PC-9 (cell line): ENCODE data around the gene JAK1.

Experiments
- EZH2 ChIP-seq: fragments of 200-600 bp; sonication (generic); IDR thresholded peaks from 2 replicates; pipeline ENCODE4 v1.8.0; 2017; ENCODE audit warnings: antibody characterized with exemption, low read depth
- TF ChIP-seq, protein P1 (sequence below): fragments of 200-600 bp; sonication (generic); conservative IDR thresholded peaks from 2 replicates; pipeline ENCODE4 v1.6.1; 2017; ENCODE audit warnings: mixed run types, antibody characterized with exemption, mild to moderate bottlenecking, moderate library complexity

DNA sequence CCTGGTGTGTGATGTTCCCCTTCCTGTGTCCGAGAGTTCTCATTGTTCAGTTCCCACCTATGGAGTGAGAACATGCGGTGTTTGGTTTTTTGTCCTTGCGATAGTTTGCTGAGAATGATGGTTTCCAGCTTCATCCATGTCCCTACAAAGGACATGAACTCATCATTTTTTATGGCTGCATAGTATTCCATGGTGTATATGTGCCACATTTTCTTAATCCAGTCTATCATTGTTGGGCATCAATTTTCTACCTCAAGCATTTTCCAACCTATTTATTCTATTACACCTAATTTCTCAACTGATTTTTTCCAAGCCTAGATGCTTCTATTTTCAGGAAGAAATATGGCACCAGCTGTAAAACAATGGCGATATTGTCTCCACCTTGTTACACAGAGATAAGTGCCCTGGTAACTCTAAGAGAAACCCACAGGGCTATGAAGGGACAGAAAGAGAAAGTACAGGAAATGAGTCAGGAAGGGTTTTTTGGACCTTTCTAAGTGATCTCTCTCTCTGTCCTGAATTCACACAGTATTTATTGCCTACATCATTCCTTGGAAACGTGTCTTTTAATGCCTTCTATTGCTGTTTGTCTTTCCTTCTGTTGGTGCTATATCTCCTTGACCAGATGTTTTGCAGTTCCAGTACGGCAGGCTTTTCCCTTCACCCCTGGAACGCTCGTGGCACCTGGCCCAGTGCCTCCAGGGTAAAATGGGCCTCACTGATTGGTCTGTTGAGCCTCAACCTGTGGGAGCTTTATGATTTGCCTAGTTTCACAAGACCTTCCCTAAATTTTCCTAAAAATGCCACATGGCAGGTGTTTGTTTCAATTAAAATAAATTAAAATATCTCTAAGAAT lies 14.6 kb upstream of the JAK1 start:
- TF ChIP-seq, protein P1, sequence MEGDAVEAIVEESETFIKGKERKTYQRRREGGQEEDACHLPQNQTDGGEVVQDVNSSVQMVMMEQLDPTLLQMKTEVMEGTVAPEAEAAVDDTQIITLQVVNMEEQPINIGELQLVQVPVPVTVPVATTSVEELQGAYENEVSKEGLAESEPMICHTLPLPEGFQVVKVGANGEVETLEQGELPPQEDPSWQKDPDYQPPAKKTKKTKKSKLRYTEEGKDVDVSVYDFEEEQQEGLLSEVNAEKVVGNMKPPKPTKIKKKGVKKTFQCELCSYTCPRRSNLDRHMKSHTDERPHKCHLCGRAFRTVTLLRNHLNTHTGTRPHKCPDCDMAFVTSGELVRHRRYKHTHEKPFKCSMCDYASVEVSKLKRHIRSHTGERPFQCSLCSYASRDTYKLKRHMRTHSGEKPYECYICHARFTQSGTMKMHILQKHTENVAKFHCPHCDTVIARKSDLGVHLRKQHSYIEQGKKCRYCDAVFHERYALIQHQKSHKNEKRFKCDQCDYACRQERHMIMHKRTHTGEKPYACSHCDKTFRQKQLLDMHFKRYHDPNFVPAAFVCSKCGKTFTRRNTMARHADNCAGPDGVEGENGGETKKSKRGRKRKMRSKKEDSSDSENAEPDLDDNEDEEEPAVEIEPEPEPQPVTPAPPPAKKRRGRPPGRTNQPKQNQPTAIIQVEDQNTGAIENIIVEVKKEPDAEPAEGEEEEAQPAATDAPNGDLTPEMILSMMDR, result no peak
- TF ChIP-seq EZH2, result no peak
